Left renal pelvis (tissue), 4 donors: ENCODE data around the gene SPTLC3. TPM values are rescaled to one million over a fixed set of nuclear protein-coding genes. Genes with fewer than 3 reads are reported as not detected.

ENCODE experiments used
- DNase-seq, 4 donors: peaks; one replicate each; pipeline ENCODE4 v3.0.0-alpha.2; 2013; ENCODE audit warnings: low read depth in 4 of 4, low spot score in 3 of 4
- polyA plus RNA-seq, 4 donors: library from polyadenylated mRNA; unstranded; fragments of 120-200 nt; gene quantifications; one replicate each; pipeline ENCODE4 v1.2.1, GENCODE V29; 2013; ENCODE audit not compliant: insufficient read length in 4 of 4

The SPTLC3 gene
- polyA plus RNA-seq, 4 donors = 7.9 to 24.7 (median 21.5) TPM

DNA sequence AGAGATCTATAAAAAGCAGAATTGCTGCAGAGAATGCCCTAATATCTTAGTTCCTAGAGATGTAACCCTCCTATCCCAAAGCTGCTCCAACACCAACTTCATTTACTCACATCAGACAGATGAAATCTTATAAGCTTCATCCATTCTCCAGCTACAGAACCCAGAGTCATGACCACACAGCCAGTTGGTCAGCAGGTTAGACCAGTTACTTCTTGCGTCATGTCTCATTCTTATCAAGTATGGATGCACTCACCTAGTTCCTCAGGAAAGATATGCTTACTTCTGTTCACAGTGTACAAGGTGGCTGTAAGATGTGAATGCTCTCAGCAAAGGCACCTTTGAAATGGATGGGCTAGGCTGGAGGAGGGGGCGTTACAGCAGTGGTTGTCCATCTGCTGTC, 164.4 kb downstream of the SPTLC3 start:
- no peak for DNase-seq

- DNase-seq = no peak
Measured at GRCh38 chr20:13174402-13174801, 165.6 kb downstream of the SPTLC3 start.

GRCh38 chr20:13180986-13181889, 172.5 kb downstream of the SPTLC3 start:
- DNase-seq = no peak

DNA sequence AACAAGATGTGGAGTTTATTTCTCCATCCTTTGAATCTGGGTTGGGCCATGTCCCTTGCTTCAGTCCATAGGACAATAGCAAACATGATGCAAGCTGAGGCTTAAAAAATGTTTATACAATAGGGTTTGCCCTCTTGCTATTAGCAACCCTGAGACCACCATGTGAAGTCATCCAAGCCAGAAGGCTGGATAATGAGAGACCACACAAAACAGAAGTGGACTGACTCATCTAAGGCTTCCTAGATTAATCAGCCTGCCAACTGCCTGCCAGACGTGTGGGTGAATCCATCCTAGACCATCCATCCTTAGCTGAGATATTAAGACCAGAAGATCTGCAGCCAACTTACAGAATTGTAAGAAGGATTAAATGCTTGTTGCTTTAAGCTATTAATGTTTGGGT, 174.2 kb downstream of the SPTLC3 start:
- no peak for DNase-seq

DNA sequence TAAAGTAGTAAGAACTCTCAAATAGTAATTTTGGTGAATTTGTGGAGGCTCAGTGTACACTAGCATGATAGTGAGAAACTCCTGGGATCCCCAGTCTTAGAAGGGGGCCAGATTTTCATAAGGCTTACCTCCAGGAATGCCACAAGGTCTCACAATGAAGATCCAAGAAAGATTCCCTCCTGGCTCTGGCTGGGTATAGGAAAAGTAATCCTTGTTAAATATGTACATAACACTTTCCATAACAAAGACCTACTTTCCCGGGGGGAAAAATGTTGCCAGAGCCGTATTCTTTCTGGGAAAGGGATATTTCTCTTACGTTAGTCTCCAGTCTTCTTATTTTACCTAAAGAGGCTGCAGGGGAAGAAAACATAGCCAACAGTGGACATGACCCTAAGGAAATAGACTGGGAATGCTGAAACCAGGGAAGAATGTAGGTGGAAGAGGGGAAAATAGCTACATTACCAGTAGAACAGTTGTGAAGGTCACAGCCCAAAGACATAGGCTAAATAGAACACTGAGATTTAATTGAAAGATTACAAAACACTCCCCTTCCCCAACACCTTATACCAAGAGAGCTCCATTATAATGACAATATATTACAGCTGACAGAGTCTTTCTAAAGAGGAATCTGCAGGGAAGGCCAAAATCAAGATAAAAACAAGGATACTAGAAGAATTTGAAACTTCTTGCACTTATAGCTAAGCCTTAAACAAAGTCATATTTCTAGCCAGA, 177.4 kb downstream of the SPTLC3 start:
- no peak for DNase-seq

- DNase-seq = no peak
Measured at GRCh38 chr20:13187899-13188298, 179.1 kb downstream of the SPTLC3 start.

DNA sequence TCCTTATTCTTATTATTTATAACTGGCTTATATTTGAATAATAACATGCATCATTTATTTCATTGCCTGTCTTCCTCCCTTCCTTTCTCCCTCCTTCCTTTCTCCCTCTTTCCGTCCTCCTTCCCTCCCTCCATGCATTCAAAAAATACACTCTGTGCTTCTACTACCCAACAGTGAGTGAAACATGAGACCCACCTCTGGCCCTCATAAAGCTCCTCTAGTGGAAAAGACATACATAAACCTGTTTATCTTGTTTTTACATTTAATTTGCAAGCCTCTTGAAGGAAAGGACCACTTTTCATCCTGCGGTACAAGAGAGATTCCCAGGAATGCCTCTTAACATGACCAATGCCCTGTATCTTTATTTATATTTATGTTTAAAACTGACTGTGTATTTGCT, 190.5 kb downstream of the SPTLC3 start:
- DNase-seq = no peak

GRCh38 chr20:13200767-13201500, 192.2 kb downstream of the SPTLC3 start:
- DNase-seq = no peak

DNA sequence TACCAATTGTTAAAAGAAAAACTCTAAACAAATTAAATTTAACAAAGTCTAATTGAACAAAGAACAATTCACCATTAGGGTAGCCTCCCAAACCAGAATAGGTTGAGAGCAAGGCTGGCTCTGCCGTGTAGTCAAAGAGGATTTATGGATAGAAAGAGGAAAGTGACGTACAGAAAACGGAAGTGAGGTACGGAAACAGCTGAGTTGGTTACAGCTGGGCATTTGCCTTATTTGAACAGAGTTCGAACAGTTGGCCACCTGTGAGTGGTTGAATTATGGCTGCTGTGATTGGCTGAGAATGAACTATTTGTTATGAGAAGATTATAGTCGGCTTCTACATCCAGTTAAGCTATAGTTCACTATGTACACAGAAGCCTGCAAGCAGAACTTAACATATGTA, 193.8 kb downstream of the SPTLC3 start:
- no peak for DNase-seq

DNA sequence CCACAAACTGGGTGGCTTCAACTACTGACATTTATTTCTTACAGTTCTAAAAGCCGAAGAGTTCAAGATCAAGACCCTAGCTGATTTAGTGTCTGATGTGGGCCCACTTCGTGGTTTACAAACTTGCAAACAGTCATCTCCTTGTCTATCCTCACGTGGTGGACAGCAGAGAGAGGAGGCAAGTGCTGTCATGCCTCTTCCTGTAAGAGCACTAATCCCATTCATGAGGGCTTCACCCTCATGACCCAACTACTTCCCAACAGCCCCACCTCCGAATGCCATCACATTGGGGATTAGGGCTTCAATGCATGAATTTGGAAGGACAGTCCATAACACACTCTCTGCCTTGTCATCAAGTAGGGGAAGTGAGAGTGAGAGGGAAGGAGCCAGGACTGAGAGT, 196.7 kb downstream of the SPTLC3 start:
- no peak for DNase-seq

DNA sequence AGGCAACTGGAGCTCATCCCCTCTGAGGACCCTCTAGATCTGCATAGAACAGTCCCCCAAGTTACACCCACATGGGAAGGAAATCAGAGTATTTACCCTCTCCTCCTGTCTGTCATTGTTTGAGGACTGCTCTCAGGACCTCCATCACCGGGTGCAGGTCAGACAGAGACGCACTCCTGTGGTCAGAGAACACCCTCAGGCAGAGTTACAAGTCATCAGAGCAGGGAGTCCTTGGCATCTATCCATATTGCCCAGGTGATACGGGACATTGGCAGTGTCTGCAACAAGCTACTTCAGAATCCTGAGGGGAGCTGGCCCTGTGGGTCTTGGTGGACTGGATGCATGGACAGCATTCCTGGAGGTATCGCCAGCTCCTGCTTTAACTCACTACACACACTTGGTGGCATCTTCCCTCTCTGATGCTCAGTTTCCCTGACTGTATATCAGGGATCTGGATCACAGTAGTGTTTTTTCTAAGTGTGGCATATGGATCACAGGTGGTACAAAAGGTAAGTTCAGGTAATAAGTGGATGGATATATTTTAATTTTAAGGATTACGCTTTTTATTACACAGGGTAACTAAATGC, 197.2 kb downstream of the SPTLC3 start:
- DNase-seq = no peak

- no peak for DNase-seq
Measured at GRCh38 chr20:13207016-13207415, 198.2 kb downstream of the SPTLC3 start.

GRCh38 chr20:13211956-13212618, 203.3 kb downstream of the SPTLC3 start:
- DNase-seq = no peak

GRCh38 chr20:13212750-13213149, 204.0 kb downstream of the SPTLC3 start:
- no peak for DNase-seq

- no peak for DNase-seq
Measured at GRCh38 chr20:13213335-13213734, 204.6 kb downstream of the SPTLC3 start.

DNA sequence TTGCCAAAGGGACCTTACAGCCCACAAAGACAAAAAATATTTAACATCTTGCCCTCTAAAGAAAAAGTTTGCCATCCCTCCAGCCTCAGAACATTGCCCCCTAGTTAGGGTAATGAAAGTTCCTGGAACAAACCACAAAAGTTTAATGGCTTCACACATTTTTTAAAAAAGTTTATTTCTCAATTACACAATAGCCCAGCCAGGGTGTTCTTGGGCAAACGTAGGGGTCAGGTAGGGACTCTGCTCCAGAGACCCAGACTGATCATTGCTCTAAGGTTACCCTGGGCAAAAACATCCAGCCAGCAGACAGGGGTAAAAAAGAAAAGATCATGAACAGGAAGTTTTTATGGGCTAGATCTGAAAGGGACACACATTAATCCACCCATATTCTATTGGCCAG, 207.8 kb downstream of the SPTLC3 start:
- DNase-seq = no peak
